Activated CD4-positive, alpha-beta T cell treated with anti-CD3 and anti-CD28 coated beads for 36 hours (primary cell): Measurements from ENCODE around the gene SARDH. TPM values are rescaled to one million over a fixed set of nuclear protein-coding genes. Genes with fewer than 3 reads are reported as not detected.
"Not testable (repeated sequence)": the region's sequence is repeated elsewhere in the genome, so short reads cannot be mapped to it uniquely, and the experiment has no call there.

Source experiments
- ATAC-seq: fragments of 200-7000 bp; cut with Tn5 transposase; one replicate; pipeline ENCODE4 v1.10.0; 2021; ENCODE audit warnings: mild to moderate bottlenecking, moderate library complexity
- CTCF ChIA-PET: fragments of 350-600 bp; sonication (Branson Sonifier 250); formaldehyde crosslinking; loops from one replicate; lab custom pipeline; 2021; ENCODE audit warnings: antibody characterized with exemption; lab: Charles Lee
- POLR2A ChIA-PET: fragments of 350-600 bp; sonication (Branson Sonifier 250); formaldehyde crosslinking; loops from one replicate; lab custom pipeline; 2021; ENCODE audit warnings: antibody characterized with exemption, inconsistent platforms; lab: Charles Lee
- DNase-seq: peaks from one replicate; pipeline ENCODE4 v3.0.0-alpha.2; 2020
- H3K27ac Mint-ChIP-seq: one replicate; pipeline ENCODE4 v1.8.0; 2021; ENCODE audit warnings: mixed read lengths
- H3K27me3 Mint-ChIP-seq: one replicate; pipeline ENCODE4 v1.8.0; 2021; ENCODE audit warnings: mixed read lengths
- H3K36me3 Mint-ChIP-seq: one replicate; pipeline ENCODE4 v1.8.0; 2021; ENCODE audit warnings: low read depth, mixed read lengths
- H3K4me1 Mint-ChIP-seq: one replicate; pipeline ENCODE4 v1.8.0; 2021; ENCODE audit warnings: mixed read lengths
- H3K4me3 Mint-ChIP-seq: one replicate; pipeline ENCODE4 v1.8.0; 2021; ENCODE audit warnings: mild to moderate bottlenecking, moderate library complexity, mixed read lengths
- H3K9me3 Mint-ChIP-seq: one replicate; pipeline ENCODE4 v1.8.0; 2021; ENCODE audit warnings: low read depth, mixed read lengths
- intact Hi-C, 2 experiments: fragments of 100-400 bp; cut with DNase I in 1 of 2; cut with micrococcal nuclease in 1 of 2; formaldehyde crosslinking; loops; one replicate each; pipeline versions ENCODE4 v1.14.2 to v1.15.1; 2022 to 2024; cut with DNase I, micrococcal nuclease
- total RNA-seq, 2 experiments: library from RNA; stranded (reverse); gene quantifications; one replicate each; pipeline ENCODE4 v1.2.3, GENCODE V29; 2021

SARDH gene
- total RNA-seq, 2 experiments from 2014 or later, result 7.8 to 8.2 TPM

- H3K4me1 Mint-ChIP-seq, ATAC-seq, H3K4me3 Mint-ChIP-seq, H3K36me3 Mint-ChIP-seq, POLR2A ChIA-PET, H3K27ac Mint-ChIP-seq, intact Hi-C loops, DNase-seq, H3K27me3 Mint-ChIP-seq: not testable (repeated sequence)
- peaks cover 11% of the 10 kb centered on the region for H3K9me3 Mint-ChIP-seq
- CTCF ChIA-PET, result interaction anchor here (1.3 kb wide), 1 partner anchor 16 kb away, joined by 6 read pairs; no protein-coding TSS in a partner anchor
Measured at GRCh38 chr9:133766234-133766633, 28.1 kb upstream of the SARDH start.

- H3K27me3 Mint-ChIP-seq, result peaks cover 2% of the 10 kb centered on the region
- peaks cover 11% of the 10 kb centered on the region for H3K9me3 Mint-ChIP-seq
- H3K27ac Mint-ChIP-seq, result no peak overlapping the region
- POLR2A ChIA-PET, result no interaction called here
- DNase-seq (no peak), ATAC-seq (no peak)
- intact Hi-C loops, result no loop called here
- CTCF ChIA-PET, result no interaction called here
- H3K4me1 Mint-ChIP-seq, result no peaks in the 10 kb centered on the region
- no peak overlapping the region for H3K4me3 Mint-ChIP-seq
- peaks cover 9% of the 10 kb centered on the region for H3K36me3 Mint-ChIP-seq
Measured at GRCh38 chr9:133763272-133764183, 25.4 kb upstream of the SARDH start.

- ATAC-seq (no peak), DNase-seq (no peak)
- no peak overlapping the region for H3K27ac Mint-ChIP-seq
- POLR2A ChIA-PET, result no interaction called here
- H3K36me3 Mint-ChIP-seq, result peaks cover 8% of the 10 kb centered on the region
- intact Hi-C loops, result no loop called here
- peaks cover 2% of the 10 kb centered on the region for H3K27me3 Mint-ChIP-seq
- peaks cover 11% of the 10 kb centered on the region for H3K9me3 Mint-ChIP-seq
- CTCF ChIA-PET, result no interaction called here
- no peaks in the 10 kb centered on the region for H3K4me1 Mint-ChIP-seq
- no peak overlapping the region for H3K4me3 Mint-ChIP-seq
Measured at GRCh38 chr9:133762488-133763271, 24.5 kb upstream of the SARDH start.

GRCh38 chr9:133761641-133762248 lies 23.6 kb upstream of the SARDH start:
- ATAC-seq, result no peak
- POLR2A ChIA-PET, result no interaction called here
- no peak for DNase-seq
- CTCF ChIA-PET, result no interaction called here
- peaks cover 8% of the 10 kb centered on the region for H3K9me3 Mint-ChIP-seq
- peaks cover 2% of the 10 kb centered on the region for H3K27me3 Mint-ChIP-seq
- H3K27ac Mint-ChIP-seq, result no peak overlapping the region
- no peaks in the 10 kb centered on the region for H3K4me1 Mint-ChIP-seq
- H3K36me3 Mint-ChIP-seq, result peaks cover 5% of the 10 kb centered on the region
- intact Hi-C loops, result no loop called here
- H3K4me3 Mint-ChIP-seq, result no peak overlapping the region

- Mint-ChIP-seq H3K27me3 (peaks cover 2% of the 10 kb centered on the region), H3K4me1 (no peaks in the 10 kb centered on the region), H3K9me3 (peaks cover 7% of the 10 kb centered on the region), H3K36me3 (no peaks in the 10 kb centered on the region), H3K4me3 (no peak overlapping the region), H3K27ac (no peak overlapping the region)
- DNase-seq (no peak), ATAC-seq (no peak)
- intact Hi-C loops, result no loop called here
- ChIA-PET CTCF (interaction anchor here (1.2 kb wide), 1 partner anchor 9 kb away, joined by 3 read pairs; no protein-coding TSS in a partner anchor), POLR2A (no interaction called here)
Measured at GRCh38 chr9:133760713-133761290, 22.6 kb upstream of the SARDH start.

DNA sequence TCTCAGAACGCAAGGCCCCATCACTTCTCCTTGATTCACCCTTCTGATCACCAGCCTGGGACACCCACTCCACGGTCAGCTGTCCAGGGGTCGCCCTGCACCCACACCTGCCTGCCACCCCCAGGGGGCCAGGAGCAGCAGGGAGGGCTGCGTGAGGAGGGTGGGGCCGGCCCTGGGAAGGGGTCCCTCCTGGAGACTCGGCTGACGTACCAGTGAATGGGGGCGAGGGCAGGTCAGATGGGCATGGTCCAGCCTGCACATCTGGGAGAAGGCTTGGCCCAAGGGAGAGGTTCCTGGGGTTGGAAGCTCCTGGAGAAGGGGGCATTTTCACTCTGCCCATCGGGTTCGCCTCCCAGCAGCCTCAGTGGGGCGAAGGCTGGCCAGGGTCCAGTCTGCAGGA lies 21.8 kb upstream of the SARDH start:
- no peak for ATAC-seq
- no peak overlapping the region for H3K27ac Mint-ChIP-seq

GRCh38 chr9:133759146-133759900 lies 21.2 kb upstream of the SARDH start:
- CTCF ChIA-PET, result interaction anchor here (0.6 to 1.2 kb wide), 2 partner anchors 10 to 154 kb away, joined by 3 read pairs; no protein-coding TSS in a partner anchor
- intact Hi-C loops, result no loop called here
- Mint-ChIP-seq H3K4me3 (no peak overlapping the region), H3K27me3 (peaks cover 3% of the 10 kb centered on the region), H3K4me1 (no peaks in the 10 kb centered on the region), H3K27ac (no peak overlapping the region), H3K9me3 (peaks cover under 1% of the 10 kb centered on the region), H3K36me3 (no peaks in the 10 kb centered on the region)
- DNase-seq (no peak), ATAC-seq (no peak)
- POLR2A ChIA-PET, result no interaction called here

More for the DNA sequence above, 21.8 kb upstream of the SARDH start:
- intact Hi-C loops, result no loop called here
- peaks cover 2% of the 10 kb centered on the region for H3K27me3 Mint-ChIP-seq
- H3K4me1 Mint-ChIP-seq, result no peaks in the 10 kb centered on the region
- POLR2A ChIA-PET, result no interaction called here
- no peak for DNase-seq
- H3K9me3 Mint-ChIP-seq, result peaks cover 2% of the 10 kb centered on the region
- CTCF ChIA-PET, result interaction anchor here (0.6 to 1.2 kb wide), 2 partner anchors 10 to 153 kb away, joined by 3 read pairs; no protein-coding TSS in a partner anchor
- no peak overlapping the region for H3K4me3 Mint-ChIP-seq
- no peaks in the 10 kb centered on the region for H3K36me3 Mint-ChIP-seq

DNA sequence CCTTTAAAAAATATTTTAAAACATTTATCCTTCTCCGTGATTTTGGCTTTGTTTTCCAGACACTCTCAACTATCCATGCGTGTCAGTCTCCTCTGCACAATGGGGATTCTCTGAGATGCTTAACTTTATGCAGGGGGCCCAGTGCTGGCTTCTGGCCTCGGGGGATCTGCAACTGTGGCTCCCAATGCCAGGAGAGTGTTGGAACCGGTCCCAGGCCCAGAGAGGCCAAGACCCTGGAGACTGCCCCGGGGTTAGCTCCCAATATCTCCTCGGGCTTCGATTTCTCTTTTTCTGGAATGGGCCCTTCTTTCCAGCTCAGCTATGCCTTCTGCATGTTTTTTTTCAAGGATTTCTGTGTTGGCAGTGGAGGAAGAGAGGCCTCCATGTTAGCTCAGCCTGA lies 20.1 kb upstream of the SARDH start:
- no peaks in the 10 kb centered on the region for H3K4me1 Mint-ChIP-seq
- peaks cover 7% of the 10 kb centered on the region for H3K27me3 Mint-ChIP-seq
- ChIA-PET POLR2A (no interaction called here), CTCF (no interaction called here)
- H3K4me3 Mint-ChIP-seq, result no peak overlapping the region
- no peaks in the 10 kb centered on the region for H3K9me3 Mint-ChIP-seq
- ATAC-seq (no peak), DNase-seq (no peak)
- H3K36me3 Mint-ChIP-seq, result no peaks in the 10 kb centered on the region
- H3K27ac Mint-ChIP-seq, result no peak overlapping the region
- intact Hi-C loops, result no loop called here

DNA sequence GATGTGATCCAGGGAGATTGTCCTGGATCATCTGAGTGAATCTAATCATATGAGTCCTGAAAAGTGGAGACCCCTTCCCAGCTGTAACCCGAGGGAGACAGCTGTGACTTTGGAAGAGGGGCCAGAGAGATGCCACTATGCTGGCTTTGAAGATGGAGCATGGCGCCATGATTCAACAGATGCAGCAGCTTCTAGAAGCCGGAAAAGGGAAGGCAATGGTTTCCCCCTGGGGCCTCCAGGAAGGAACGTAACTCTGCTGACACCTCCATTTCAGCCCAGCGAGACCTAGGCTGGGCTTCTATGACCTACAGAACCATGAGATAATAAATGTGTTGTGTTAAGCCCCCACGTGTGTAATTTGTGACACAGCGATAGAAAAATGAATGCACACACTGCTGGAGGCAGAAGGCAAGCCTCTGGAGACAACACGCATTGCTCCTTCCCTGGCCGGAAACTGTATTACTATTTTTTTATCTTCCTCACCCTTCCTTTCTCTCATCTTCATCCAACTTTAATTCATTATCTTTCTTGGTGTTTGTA lies 16.6 kb upstream of the SARDH start:
- DNase-seq (no peak), ATAC-seq (no peak)
- no peaks in the 10 kb centered on the region for H3K9me3 Mint-ChIP-seq
- intact Hi-C loops, result no loop called here
- ChIA-PET CTCF (no interaction called here), POLR2A (no interaction called here)
- no peaks in the 10 kb centered on the region for H3K4me1 Mint-ChIP-seq
- H3K36me3 Mint-ChIP-seq, result no peaks in the 10 kb centered on the region
- H3K27me3 Mint-ChIP-seq, result peaks cover 15% of the 10 kb centered on the region
- H3K4me3 Mint-ChIP-seq, result no peak overlapping the region
- no peak overlapping the region for H3K27ac Mint-ChIP-seq

DNA sequence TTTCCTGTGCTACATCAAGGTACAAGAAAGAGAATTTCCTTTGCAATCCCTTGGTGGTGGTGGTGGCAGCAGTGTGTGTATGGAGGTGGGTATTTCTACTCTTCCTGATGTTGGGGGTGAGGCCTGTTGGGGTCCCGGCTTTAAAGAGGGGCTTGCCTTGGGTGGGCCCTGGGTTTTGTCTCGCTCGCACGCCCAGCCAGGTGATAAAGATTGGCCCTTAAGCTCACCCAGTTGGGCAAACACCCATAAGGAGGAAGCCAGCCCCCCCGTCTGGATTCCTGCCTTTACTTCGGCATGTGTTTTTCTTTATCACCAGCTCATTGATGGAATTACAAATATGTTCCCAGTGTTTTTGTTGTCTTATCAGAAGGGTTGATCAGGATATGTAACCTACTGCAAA lies 16.0 kb upstream of the SARDH start:
- Mint-ChIP-seq H3K9me3 (no peaks in the 10 kb centered on the region), H3K4me1 (no peaks in the 10 kb centered on the region), H3K27me3 (peaks cover 15% of the 10 kb centered on the region), H3K27ac (no peak overlapping the region), H3K36me3 (no peaks in the 10 kb centered on the region), H3K4me3 (no peak overlapping the region)
- ATAC-seq (no peak), DNase-seq (no peak)
- intact Hi-C loops, result no loop called here
- ChIA-PET CTCF (no interaction called here), POLR2A (no interaction called here)
